HG03354 (cell line): ENCODE data around the gene POU3F1.

Experiments
- ATAC-seq: cut with Tn5 transposase; IDR thresholded peaks from one replicate; pipeline ENCODE4 v1.9.1; 2021; ENCODE audit warnings: mild to moderate bottlenecking; ENCODE audit not compliant: unreplicated experiment, poor library complexity, severe bottlenecking

The POU3F1 gene

GRCh38 chr1:38030596-38031512 lies 15.7 kb downstream of the POU3F1 start:
- ATAC-seq: no peak

GRCh38 chr1:38029685-38030511 lies 16.7 kb downstream of the POU3F1 start:
- peak; percentile 51 for ATAC-seq

- ATAC-seq: no peak
Observed at GRCh38 chr1:38029081-38029681, 17.4 kb downstream of the POU3F1 start.

GRCh38 chr1:38028671-38029070 lies 17.9 kb downstream of the POU3F1 start:
- no peak for ATAC-seq

- peak; percentile 72 for ATAC-seq
Observed at GRCh38 chr1:38028105-38028591, 18.4 kb downstream of the POU3F1 start.

- no peak for ATAC-seq
Observed at GRCh38 chr1:38027201-38028104, 19.1 kb downstream of the POU3F1 start.

- ATAC-seq: no peak
Observed at GRCh38 chr1:38026592-38027200, 19.9 kb downstream of the POU3F1 start.

- ATAC-seq: no peak
Observed at GRCh38 chr1:38025664-38026063, 20.9 kb downstream of the POU3F1 start.

GRCh38 chr1:38025233-38025632 lies 21.4 kb downstream of the POU3F1 start:
- no peak for ATAC-seq

GRCh38 chr1:38022810-38023209 lies 23.8 kb downstream of the POU3F1 start:
- ATAC-seq: no peak

- ATAC-seq: no peak
Observed at GRCh38 chr1:38021969-38022368, 24.6 kb downstream of the POU3F1 start.

- ATAC-seq: no peak
Observed at GRCh38 chr1:38020396-38020795, 26.2 kb downstream of the POU3F1 start.

GRCh38 chr1:38018864-38019343 lies 27.7 kb downstream of the POU3F1 start:
- no peak for ATAC-seq

GRCh38 chr1:38015978-38016725 lies 30.4 kb downstream of the POU3F1 start:
- ATAC-seq: no peak

GRCh38 chr1:38014724-38015424 lies 31.7 kb downstream of the POU3F1 start:
- no peak for ATAC-seq

GRCh38 chr1:38014171-38014570 lies 32.4 kb downstream of the POU3F1 start:
- no peak for ATAC-seq

GRCh38 chr1:38013227-38013622 lies 33.4 kb downstream of the POU3F1 start:
- no peak for ATAC-seq
